Tibial nerve (tissue), 4 donors: ENCODE results near the gene EPB41. TPM values are rescaled to one million over a fixed set of nuclear protein-coding genes. Genes with fewer than 3 reads are reported as not detected.

Experiments
- DNase-seq, 2 donors: peaks; one replicate each; pipeline ENCODE4 v3.0.0-alpha.2; 2019; ENCODE audit warnings: low spot score in 2 of 2
- H3K27ac ChIP-seq, 4 donors: fragments of 200-600 bp; sonication (generic) in 3 of 4; one replicate each; pipeline ENCODE4 v1.5.1; 2017 to 2019; ENCODE audit warnings: mild to moderate bottlenecking in 1 of 4
- H3K27me3 ChIP-seq, 2 donors: fragments of 200-600 bp; sonication (generic) in 1 of 2; one replicate each; pipeline versions ENCODE4 v1.5.1 to v1.6.0; 2017 to 2019
- H3K36me3 ChIP-seq, 3 donors: fragments of 200-600 bp; sonication (generic); one replicate each; pipeline ENCODE4 v1.5.1; 2018 to 2019
- H3K4me1 ChIP-seq, 4 donors: fragments of 200-600 bp; sonication (generic) in 3 of 4; one replicate each; pipeline ENCODE4 v1.5.1; 2017 to 2019
- H3K4me3 ChIP-seq, 4 donors: fragments of 200-600 bp; sonication (generic) in 3 of 4; one replicate each; pipeline ENCODE4 v1.5.1; 2017 to 2019; ENCODE audit warnings: mild to moderate bottlenecking in 1 of 4, moderate library complexity in 1 of 4
- H3K9me3 ChIP-seq, 4 donors: fragments of 200-600 bp; sonication (generic) in 3 of 4; one replicate each; pipeline ENCODE4 v1.5.1; 2017 to 2019
- CTCF ChIP-seq, 5 experiments: fragments of 200-600 bp in 3 of 5; fragments of 450-650 bp in 2 of 5; sonication (generic) in 3 of 5; IDR thresholded peaks; one replicate each; pipeline ENCODE4 v1.5.1; 2016 to 2019; ENCODE audit warnings: antibody characterized with exemption in 5 of 5, mild to moderate bottlenecking in 3 of 5, moderate library complexity in 2 of 5
- EP300 ChIP-seq, 2 donors: sonication (generic); formaldehyde crosslinking; IDR thresholded peaks; one replicate each; pipeline ENCODE4 v1.6.1; 2017; ENCODE audit warnings: antibody characterized with exemption in 2 of 2, mild to moderate bottlenecking in 1 of 2
- POLR2A ChIP-seq, 2 donors: fragments of 450-650 bp; IDR thresholded peaks; one replicate each; pipeline ENCODE4 v1.6.1; 2017; ENCODE audit warnings: antibody characterized with exemption in 2 of 2, mild to moderate bottlenecking in 2 of 2, moderate library complexity in 2 of 2
- WGBS, 2 donors: methylation state at CpG; one replicate each; pipeline ENCODE4 v1.1.5; 2018; 5-methylcytosine and 5-hydroxymethylcytosine counted together
- total RNA-seq, 4 donors: library from RNA; depleted of rRNA; stranded (reverse); fragments of >200 nt; gene quantifications; one replicate each; pipeline ENCODE4 v1.1.0, GENCODE V29; 2016

Gene EPB41
- total RNA-seq, 4 donors from 2014 or later = 13.9 to 22.1 (median 16.0) TPM

- no peak overlapping the region for H3K4me3 ChIP-seq
- WGBS, 2 donors = 91 to 96% methylated on average over 8 of the region's 8 CpGs
- no peaks in the 10 kb centered on the region for H3K9me3 ChIP-seq
- H3K27me3 ChIP-seq = no peaks in the 10 kb centered on the region
- TF ChIP-seq POLR2A (IDR thresholded peaks at IDR 0.05) (no peak), EP300 (IDR thresholded peaks at IDR 0.05) (no peak), CTCF (IDR thresholded peaks at IDR 0.05) (no peak)
- DNase-seq = no peak
- peaks cover 0 to 15% (median 0%) of the 10 kb centered on the region in 4 donors for H3K4me1 ChIP-seq
- H3K36me3 ChIP-seq = peaks cover 5 to 99% (median 56%) of the 10 kb centered on the region in 3 donors
- no peak overlapping the region for H3K27ac ChIP-seq
Measured at GRCh38 chr1:29152046-29152805, 237.9 kb downstream of the EPB41 start.

GRCh38 chr1:29156543-29157268, 242.3 kb downstream of the EPB41 start:
- Histone ChIP-seq H3K4me1 (peaks cover 0 to 43% (median 2%) of the 10 kb centered on the region in 4 donors), H3K36me3 (peaks cover 0 to 88% (median 36%) of the 10 kb centered on the region in 3 donors), H3K9me3 (no peaks in the 10 kb centered on the region), H3K27me3 (no peaks in the 10 kb centered on the region), H3K27ac (peak overlapping the region in 1 of 4 donors; percentile 29), H3K4me3 (no peak overlapping the region)
- WGBS, 2 donors = 35 to 39% methylated on average over 10 of the region's 10 CpGs
- TF ChIP-seq EP300 (IDR thresholded peaks at IDR 0.05) = no peak
- TF ChIP-seq CTCF (IDR thresholded peaks at IDR 0.05) = no peak
- TF ChIP-seq POLR2A (IDR thresholded peaks at IDR 0.05) = no peak
- DNase-seq = no peak

GRCh38 chr1:29157269-29157601, 242.9 kb downstream of the EPB41 start:
- Histone ChIP-seq H3K27ac (no peak overlapping the region), H3K9me3 (no peaks in the 10 kb centered on the region), H3K4me1 (peaks cover 0 to 48% (median 6%) of the 10 kb centered on the region in 4 donors), H3K27me3 (no peaks in the 10 kb centered on the region), H3K4me3 (no peak overlapping the region), H3K36me3 (peaks cover 0 to 82% (median 31%) of the 10 kb centered on the region in 3 donors)
- no peak for DNase-seq
- TF ChIP-seq POLR2A (IDR thresholded peaks at IDR 0.05) (no peak), CTCF (IDR thresholded peaks at IDR 0.05) (no peak), EP300 (IDR thresholded peaks at IDR 0.05) (no peak)
- 68 to 69% methylated on average over 3 of the region's 3 CpGs for WGBS, 2 donors

- H3K27ac ChIP-seq = peak overlapping the region in 1 of 4 donors; percentile 19
- TF ChIP-seq CTCF (IDR thresholded peaks at IDR 0.05) (no peak), EP300 (IDR thresholded peaks at IDR 0.05) (no peak), POLR2A (IDR thresholded peaks at IDR 0.05) (no peak)
- H3K4me1 ChIP-seq = peaks cover 0 to 71% (median 6%) of the 10 kb centered on the region in 4 donors
- H3K9me3 ChIP-seq = no peaks in the 10 kb centered on the region
- H3K27me3 ChIP-seq = no peaks in the 10 kb centered on the region
- 51 to 54% methylated on average over 3 of the region's 3 CpGs for WGBS, 2 donors
- no peak for DNase-seq
- peaks cover 0 to 57% (median 7%) of the 10 kb centered on the region in 3 donors for H3K36me3 ChIP-seq
- no peak overlapping the region for H3K4me3 ChIP-seq
Measured at GRCh38 chr1:29159773-29160172, 245.4 kb downstream of the EPB41 start.

- DNase-seq = no peak
- 67% methylated on average over 4 of the region's 4 CpGs for WGBS, 2 donors
- TF ChIP-seq CTCF (IDR thresholded peaks at IDR 0.05) = no peak
- TF ChIP-seq POLR2A (IDR thresholded peaks at IDR 0.05) = no peak
- no peak for TF ChIP-seq EP300 (IDR thresholded peaks at IDR 0.05)
- H3K4me3 ChIP-seq = no peak overlapping the region
- H3K27ac ChIP-seq = no peak overlapping the region
- no peaks in the 10 kb centered on the region for H3K9me3 ChIP-seq
- H3K36me3 ChIP-seq = peaks cover 0 to 56% (median 18%) of the 10 kb centered on the region in 3 donors
- H3K27me3 ChIP-seq = no peaks in the 10 kb centered on the region
- H3K4me1 ChIP-seq = peaks cover 0 to 81% (median 8%) of the 10 kb centered on the region in 4 donors
Measured at GRCh38 chr1:29162025-29162424, 247.7 kb downstream of the EPB41 start.
